COLO668 (cell line): ENCODE measurements around the gene HMX2.

ENCODE experiments used
- DNase-seq: peaks from one replicate; lab custom pipeline; 2025; ENCODE audit not compliant: unreplicated experiment; lab: John Stamatoyannopoulos, UW

The HMX2 gene

DNA sequence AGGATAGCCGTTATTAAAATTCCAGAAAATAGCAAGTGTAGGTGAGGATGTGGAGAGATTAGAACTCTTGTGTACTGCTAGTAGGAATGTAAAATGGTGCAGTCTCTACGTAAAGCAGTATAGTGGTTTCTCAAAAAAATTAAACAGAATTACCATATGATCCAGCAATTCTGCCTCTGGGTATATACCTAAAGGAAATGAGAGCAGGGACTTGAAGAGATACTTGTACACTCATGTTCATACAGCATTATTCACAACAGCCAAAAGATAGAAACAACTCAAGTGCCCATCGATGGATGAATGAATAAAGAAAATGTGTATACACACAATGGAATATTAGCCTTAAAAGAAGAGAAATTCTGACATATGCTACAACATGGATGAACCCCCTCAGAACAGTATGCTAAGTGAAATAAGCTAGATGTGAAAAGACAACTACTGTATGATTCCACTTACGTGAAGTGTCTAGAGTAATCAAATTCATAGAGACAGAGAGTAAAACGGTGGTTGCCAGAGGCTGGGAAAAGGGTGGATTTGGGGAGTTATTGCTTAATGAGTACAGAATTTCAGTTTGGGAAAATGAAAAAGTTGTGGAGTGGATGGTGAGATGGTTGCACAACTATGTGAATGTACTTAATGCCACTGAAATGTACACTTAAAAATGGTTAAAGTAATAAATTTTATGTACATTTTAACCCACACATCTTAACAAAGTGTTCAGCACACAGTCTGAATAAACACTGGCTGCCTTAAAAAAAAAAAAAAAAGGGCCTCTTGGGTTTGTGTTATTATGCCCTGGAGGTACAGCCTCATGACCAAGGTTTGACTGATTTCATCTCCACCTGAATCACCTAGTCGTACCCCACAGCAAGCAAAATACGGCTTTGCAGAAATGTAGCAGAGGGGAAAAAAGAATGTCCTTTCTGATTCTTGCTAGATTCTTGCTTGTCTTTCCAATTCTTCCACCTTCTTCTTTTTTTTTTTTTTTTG is 32.5 kb downstream of the HMX2 start:
- no peak for DNase-seq

DNA sequence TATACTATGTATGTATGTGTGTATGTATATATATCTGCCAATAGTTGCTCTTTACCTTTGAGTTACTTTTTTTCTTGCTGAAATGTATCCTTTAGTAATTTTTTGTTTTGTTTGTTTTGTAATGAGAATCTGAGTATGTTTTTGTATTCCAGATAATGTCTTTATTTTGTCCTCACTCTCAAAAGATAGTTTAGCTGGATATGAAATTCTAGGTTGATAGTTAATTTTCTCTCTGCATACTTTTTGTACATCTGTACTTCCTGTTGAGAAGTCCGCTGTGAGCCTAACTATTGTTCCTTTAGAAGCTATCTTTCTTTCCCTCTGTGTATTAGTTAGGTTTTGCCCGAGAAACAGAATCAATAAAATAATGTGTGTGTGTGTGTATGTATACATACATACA is 35.8 kb downstream of the HMX2 start:
- no peak for DNase-seq

DNA sequence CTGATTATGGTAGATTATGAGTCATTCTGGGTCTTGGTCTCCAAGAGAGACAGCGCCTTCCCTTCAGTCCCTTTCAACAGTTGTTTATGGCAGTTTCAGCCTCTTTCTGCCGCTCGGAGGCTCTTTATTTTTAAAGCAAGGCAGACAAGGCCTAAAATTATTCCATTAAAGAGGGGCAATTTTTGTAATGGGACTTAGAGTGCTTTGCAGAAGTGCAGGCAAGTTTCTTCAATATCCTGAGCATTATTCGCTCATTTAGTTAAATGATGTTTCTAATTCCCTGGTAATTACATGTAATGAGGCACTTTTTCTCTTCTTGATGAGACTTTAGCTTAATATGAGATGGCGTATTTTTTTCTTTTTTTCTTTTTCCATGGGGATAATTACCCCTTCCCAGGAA is 39.8 kb downstream of the HMX2 start:
- no peak for DNase-seq

DNA sequence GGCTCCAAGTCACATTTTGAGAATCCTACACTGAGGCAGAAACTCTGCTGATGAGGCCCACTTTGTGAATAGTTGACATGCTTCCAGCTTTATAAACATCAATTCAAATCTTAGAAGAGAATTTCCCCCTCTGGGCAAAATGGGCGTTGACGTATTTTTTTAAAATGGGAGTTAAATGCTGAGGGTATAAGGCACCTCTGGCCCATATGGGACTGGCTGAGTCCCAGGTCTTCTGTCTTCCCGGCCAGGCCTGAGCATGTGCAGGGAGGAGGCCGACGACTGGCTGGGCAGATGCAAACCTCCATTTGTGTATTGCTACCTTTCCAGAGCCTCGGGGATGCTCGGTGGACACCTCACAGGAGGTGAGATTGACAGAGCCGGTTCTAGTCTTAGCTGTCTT is 44.0 kb downstream of the HMX2 start:
- DNase-seq: no peak

DNA sequence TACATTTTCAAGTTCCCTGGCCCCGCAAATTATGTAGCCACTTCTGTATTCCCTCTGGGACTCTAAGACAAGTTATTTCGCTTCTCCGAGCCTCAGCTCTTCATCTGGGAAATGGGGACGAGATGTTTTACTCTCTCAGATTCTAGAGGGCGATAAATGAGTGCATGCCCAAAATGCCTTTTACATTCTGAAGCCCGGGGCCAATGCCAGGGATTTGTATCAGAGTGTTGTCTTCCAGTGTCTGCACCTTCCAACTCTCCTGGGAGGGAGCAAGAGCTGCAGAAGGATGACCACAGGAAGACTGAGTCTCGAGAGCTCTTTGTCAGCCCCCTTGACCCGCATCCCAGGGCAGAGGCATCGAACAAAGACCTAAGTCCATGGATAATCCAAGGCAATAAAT is 46.1 kb downstream of the HMX2 start:
- no peak for DNase-seq
